GM23248 (cell line): ENCODE results near the gene DNMT1. TPM values are rescaled to one million over a fixed set of nuclear protein-coding genes. Genes with fewer than 3 reads are reported as not detected.

Experiments
- DNase-seq: peaks from one replicate; pipeline ENCODE4 v3.0.0-alpha.2; 2015
- H2AFZ ChIP-seq: fragments of 200-600 bp; sonication (generic); 2 replicates; pipeline ENCODE4 v1.6.1; 2016; ENCODE audit warnings: antibody characterized with exemption
- H3F3A ChIP-seq: fragments of 200-600 bp; sonication (generic); 2 replicates; pipeline ENCODE4 v1.6.1; 2016; ENCODE audit warnings: mild to moderate bottlenecking, antibody characterized with exemption, mixed run types; ENCODE audit not compliant: insufficient read depth
- H3K27ac ChIP-seq: fragments of 200-600 bp; sonication (generic); 2 replicates; pipeline ENCODE4 v1.5.1; 2016; ENCODE audit warnings: mild to moderate bottlenecking
- H3K27me3 ChIP-seq: fragments of 200-600 bp; sonication (generic); replicated peaks from 2 replicates; pipeline ENCODE4 v1.6.1; 2016; ENCODE audit warnings: mild to moderate bottlenecking; ENCODE audit not compliant: insufficient read depth
- H3K36me3 ChIP-seq: fragments of 200-600 bp; sonication (generic); 2 replicates; pipeline ENCODE4 v1.6.1; 2016; ENCODE audit warnings: low read depth, mild to moderate bottlenecking
- H3K4me1 ChIP-seq: fragments of 200-600 bp; sonication (generic); 2 replicates; pipeline ENCODE4 v1.6.1; 2016; ENCODE audit warnings: mild to moderate bottlenecking; ENCODE audit not compliant: insufficient read depth
- H3K4me2 ChIP-seq: fragments of 200-600 bp; sonication (generic); one replicate; pipeline ENCODE4 v1.6.1; 2016; ENCODE audit warnings: mild to moderate bottlenecking; ENCODE audit not compliant: unreplicated experiment
- H3K4me3 ChIP-seq: fragments of 200-600 bp; sonication (generic); 2 replicates; pipeline ENCODE4 v1.5.1; 2016; ENCODE audit warnings: mild to moderate bottlenecking
- H3K79me2 ChIP-seq: fragments of 200-600 bp; sonication (generic); 2 replicates; pipeline ENCODE4 v1.6.1; 2016; ENCODE audit warnings: mild to moderate bottlenecking; ENCODE audit not compliant: insufficient read depth
- H3K9ac ChIP-seq: fragments of 200-600 bp; sonication (generic); 2 replicates; pipeline ENCODE4 v1.6.1; 2016; ENCODE audit warnings: mild to moderate bottlenecking
- H3K9me2 ChIP-seq: fragments of 200-600 bp; sonication (generic); 2 replicates; pipeline ENCODE4 v1.6.1; 2016; ENCODE audit warnings: mixed run types, mild to moderate bottlenecking, moderate library complexity; ENCODE audit not compliant: insufficient read depth
- H3K9me3 ChIP-seq: fragments of 200-600 bp; sonication (generic); one replicate; pipeline ENCODE4 v1.6.1; 2017; ENCODE audit warnings: low read depth
- H4K20me1 ChIP-seq: fragments of 200-600 bp; sonication (generic); 2 replicates; pipeline ENCODE4 v1.6.0; 2016; ENCODE audit not compliant: insufficient read depth
- EZH2 ChIP-seq: fragments of 200-600 bp; sonication (generic); IDR thresholded peaks from 2 replicates; pipeline ENCODE4 v1.6.1; 2018; ENCODE audit warnings: antibody characterized with exemption, mild to moderate bottlenecking; ENCODE audit not compliant: insufficient read depth, poor library complexity, severe bottlenecking
- EZH2phosphoT487 ChIP-seq: fragments of 200-600 bp; sonication (generic); IDR thresholded peaks from 2 replicates; pipeline ENCODE4 v1.6.1; 2018; ENCODE audit warnings: antibody characterized with exemption, moderate library complexity, mild to moderate bottlenecking, low read depth; ENCODE audit not compliant: insufficient read depth
- WGBS, 2 experiments: methylation state at CpG; one replicate each; pipeline ENCODE4 v1.1.6; 2015 to 2017; ENCODE audit warnings: low lambda C conversion rate in 2 of 2, low coverage in 1 of 2; ENCODE audit errors: missing lambda C conversion rate in 2 of 2; 5-methylcytosine and 5-hydroxymethylcytosine counted together
- in situ Hi-C: fragments of 300-500 bp; cut with MboI; formaldehyde crosslinking; loops from 2 replicates; pipeline ENCODE4 v1.15.0; 2020
- polyA plus RNA-seq: library from polyadenylated mRNA; unstranded; fragments of >200 nt; fragmentation: Nextera tagmentation; extraction: Ambion mirVana; gene quantifications from 2 replicates; pipeline ENCODE4 v1.2.1, GENCODE V29; 2016
- total RNA-seq: library from RNA; depleted of rRNA; stranded (reverse); fragments of >200 nt; shearing (Covaris generic); gene quantifications from 2 replicates; pipeline ENCODE4 v1.2.3, GENCODE V29; 2014

The DNMT1 gene
- total and polyA plus RNA-seq, 2 experiments from 2014 or later = 57.5 to 101 TPM

GRCh38 chr19:10091370-10091687 is 103.4 kb downstream of the DNMT1 start:
- Histone ChIP-seq H3K4me1 (no peaks in the 10 kb centered on the region), H3K27ac (no peak overlapping the region), H2AFZ (no peak overlapping the region), H4K20me1 (no peaks in the 10 kb centered on the region), H3K36me3 (no peaks in the 10 kb centered on the region; the same call in 1 of the 2 replicates), H3K27me3 (no peaks in the 10 kb centered on the region), H3K9me3 (no peaks in the 10 kb centered on the region), H3K4me3 (no peak overlapping the region), H3K9me2 (no peaks in the 10 kb centered on the region), H3F3A (peaks cover 10% of the 10 kb centered on the region), H3K4me2 (no peak overlapping the region), H3K79me2 (no peaks in the 10 kb centered on the region), H3K9ac (no peak overlapping the region)
- TF ChIP-seq EZH2 = no peak
- no peak for TF ChIP-seq EZH2phosphoT487
- 92 to 99% methylated on average over 10 to 17 of the region's 17 CpGs for WGBS, 2 experiments
- in situ Hi-C loops = no loop called here
- DNase-seq = no peak

- H3K4me3 ChIP-seq = no peak overlapping the region
- H3K9me2 ChIP-seq = no peaks in the 10 kb centered on the region
- no peak for DNase-seq
- no peak overlapping the region for H3K4me2 ChIP-seq
- H3F3A ChIP-seq = peaks cover under 1% of the 10 kb centered on the region; the same call in 1 of the 2 replicates
- no peaks in the 10 kb centered on the region for H3K79me2 ChIP-seq
- no peaks in the 10 kb centered on the region for H4K20me1 ChIP-seq
- in situ Hi-C loops = no loop called here
- no peak overlapping the region for H2AFZ ChIP-seq
- H3K27ac ChIP-seq = no peak overlapping the region
- no peak for TF ChIP-seq EZH2phosphoT487
- TF ChIP-seq EZH2 = no peak
- H3K4me1 ChIP-seq = no peaks in the 10 kb centered on the region
- no peaks in the 10 kb centered on the region for H3K9me3 ChIP-seq
- no peak overlapping the region for H3K9ac ChIP-seq
- H3K27me3 ChIP-seq = no peaks in the 10 kb centered on the region
- H3K36me3 ChIP-seq = no peaks in the 10 kb centered on the region; the same call in 1 of the 2 replicates
- 70 to 77% methylated on average over 15 of the region's 15 CpGs for WGBS, 2 experiments
These were observed 104.9 kb downstream of the DNMT1 start for GRCh38 chr19:10089801-10090375.

- no peaks in the 10 kb centered on the region for H3F3A ChIP-seq
- no peak overlapping the region for H2AFZ ChIP-seq
- H4K20me1 ChIP-seq = no peaks in the 10 kb centered on the region
- H3K27me3 ChIP-seq = no peaks in the 10 kb centered on the region
- 84 to 93% methylated on average over 6 of the region's 6 CpGs for whole genome bisulfite sequencing, 2 experiments
- no peaks in the 10 kb centered on the region for H3K9me2 ChIP-seq
- H3K4me1 ChIP-seq = no peaks in the 10 kb centered on the region
- H3K9me3 ChIP-seq = no peaks in the 10 kb centered on the region
- no peak for TF ChIP-seq EZH2
- TF ChIP-seq EZH2phosphoT487 = no peak
- H3K36me3 ChIP-seq = no peaks in the 10 kb centered on the region; the same call in 1 of the 2 replicates
- H3K9ac ChIP-seq = no peak overlapping the region
- H3K79me2 ChIP-seq = no peaks in the 10 kb centered on the region
- no peak overlapping the region for H3K4me3 ChIP-seq
- in situ Hi-C loops = no loop called here
- no peak overlapping the region for H3K4me2 ChIP-seq
- DNase-seq = no peak
- no peak overlapping the region for H3K27ac ChIP-seq
These were observed 105.7 kb downstream of the DNMT1 start for GRCh38 chr19:10088949-10089554.

- Histone ChIP-seq H3F3A (no peaks in the 10 kb centered on the region), H3K4me1 (no peaks in the 10 kb centered on the region), H3K9me3 (no peaks in the 10 kb centered on the region), H2AFZ (no peak overlapping the region), H3K36me3 (no peaks in the 10 kb centered on the region), H3K4me3 (peak overlapping the region; percentile 95), H3K9ac (no peak overlapping the region), H3K4me2 (peak overlapping the region; percentile 96), H4K20me1 (no peaks in the 10 kb centered on the region), H3K27me3 (no peaks in the 10 kb centered on the region), H3K27ac (no peak overlapping the region), H3K9me2 (no peaks in the 10 kb centered on the region), H3K79me2 (no peaks in the 10 kb centered on the region)
- WGBS, 2 experiments = 88 to 89% methylated on average over 18 of the region's 18 CpGs
- DNase-seq = no peak
- TF ChIP-seq EZH2phosphoT487 = no peak
- in situ Hi-C loops = no loop called here
These were observed 107.3 kb downstream of the DNMT1 start for GRCh38 chr19:10087296-10088061.
